ENCODE results near the gene AFAP1. TPM values are rescaled to one million over a fixed set of nuclear protein-coding genes. Genes with fewer than 3 reads are reported as not detected.
A peak's percentile ranks its signal among the peaks of the same experiment; 100 is the strongest.
"Not testable (repeated sequence)": the region's sequence is repeated elsewhere in the genome, so short reads cannot be mapped to it uniquely, and the experiment has no call there.

Gene AFAP1
- polyA plus RNA-seq, 3 donors: not detected

GRCh38 chr4:7922466-7922865, 17.2 kb downstream of the AFAP1 start:
- Histone ChIP-seq H3K27ac (ENCODE audit: low read depth in 1 of 2, low read length in 2 of 2) (no peak overlapping the region), H3K4me1 (ENCODE audit: control insufficient read depth in 1 of 2, insufficient read depth in 2 of 2, low read length in 2 of 2) (no peaks in the 10 kb centered on the region), H4K20me1 (ENCODE audit: insufficient read depth, low read length) (no peaks in the 10 kb centered on the region), H3K9ac (ENCODE audit: insufficient read depth, low read length, poor library complexity, severe bottlenecking) (no peak overlapping the region), H3K79me2 (ENCODE audit: insufficient read depth, low read length) (no peaks in the 10 kb centered on the region), H3K9me3 (replicated peaks in 1 of 2; ENCODE audit: control insufficient read depth in 1 of 2, insufficient read depth in 1 of 2, low read length in 2 of 2) (no peaks in the 10 kb centered on the region), H3K27me3 (ENCODE audit: control insufficient read depth in 2 of 2, insufficient read depth in 2 of 2, low read length in 2 of 2) (no peaks in the 10 kb centered on the region), H3K4me3 (replicated peaks in 1 of 3; ENCODE audit: low read depth in 2 of 3, low read length in 3 of 3) (no peak overlapping the region), H3K36me3 (replicated peaks in 1 of 2; ENCODE audit: control insufficient read depth in 1 of 2, insufficient read depth in 2 of 2, low read length in 2 of 2) (no peaks in the 10 kb centered on the region), H2AFZ (ENCODE audit: insufficient read depth, low read depth, low read length, poor library complexity, severe bottlenecking) (no peak overlapping the region), H3K4me2 (replicated peaks; ENCODE audit: extremely low read depth, low read length, poor library complexity, severe bottlenecking) (no peak overlapping the region)
- Mint-ChIP-seq H3K4me3 (no peak overlapping the region), H3K27ac (no peak overlapping the region), H3K27me3 (ENCODE audit: low read depth in 3 of 3) (peaks cover 5 to 12% (median 9%) of the 10 kb centered on the region in 3 donors), H3K36me3 (no peaks in the 10 kb centered on the region), H3K4me1 (no peaks in the 10 kb centered on the region), H3K9me3 (peaks cover 0 to 5% (median 0%) of the 10 kb centered on the region in 7 donors)
- intact Hi-C loops (cut with micrococcal nuclease): no loop called here
- 88% methylated on average over 2 of the region's 7 CpGs for WGBS (ENCODE audit: insufficient coverage)
- TF ChIP-seq CTCF (IDR thresholded peaks at IDR 0.05): no peak
- DNase-seq: no peak

GRCh38 chr4:7918981-7919380, 20.7 kb downstream of the AFAP1 start:
- no peak overlapping the region for H3K4me3 Mint-ChIP-seq

GRCh38 chr4:7918187-7918586, 21.5 kb downstream of the AFAP1 start:
- H3K4me3 ChIP-seq (replicated peaks in 1 of 3; ENCODE audit: low read depth in 2 of 3, low read length in 3 of 3): not testable (repeated sequence)

More at GRCh38 chr4:7918981-7919380, 20.7 kb downstream of the AFAP1 start:
- H3K9ac ChIP-seq (ENCODE audit: insufficient read depth, low read length, poor library complexity, severe bottlenecking): no peak overlapping the region
- no peaks in the 10 kb centered on the region for H3K9me3 ChIP-seq (replicated peaks in 1 of 2; ENCODE audit: control insufficient read depth in 1 of 2, insufficient read depth in 1 of 2, low read length in 2 of 2)
- Mint-ChIP-seq H3K27me3 (ENCODE audit: low read depth in 3 of 3) (peaks cover 4 to 12% (median 9%) of the 10 kb centered on the region in 3 donors), H3K4me1 (peaks cover 3% of the 10 kb centered on the region), H3K27ac (peak overlapping the region in 1 of 7 donors; percentile 31), H3K9me3 (peaks cover 0 to 4% (median 0%) of the 10 kb centered on the region in 7 donors), H3K36me3 (no peaks in the 10 kb centered on the region)
- no peaks in the 10 kb centered on the region for H3K4me1 ChIP-seq (ENCODE audit: control insufficient read depth in 1 of 2, insufficient read depth in 2 of 2, low read length in 2 of 2)
- no peak overlapping the region for H3K4me2 ChIP-seq (replicated peaks; ENCODE audit: extremely low read depth, low read length, poor library complexity, severe bottlenecking)
- no peaks in the 10 kb centered on the region for H3K36me3 ChIP-seq (replicated peaks in 1 of 2; ENCODE audit: control insufficient read depth in 1 of 2, insufficient read depth in 2 of 2, low read length in 2 of 2)
- DNase-seq: no peak
- TF ChIP-seq CTCF (IDR thresholded peaks at IDR 0.05): no peak
- intact Hi-C loops (cut with micrococcal nuclease): no loop called here
- H3K4me3 ChIP-seq (replicated peaks in 1 of 3; ENCODE audit: low read depth in 2 of 3, low read length in 3 of 3): no peak overlapping the region
- no peaks in the 10 kb centered on the region for H3K79me2 ChIP-seq (ENCODE audit: insufficient read depth, low read length)
- no peaks in the 10 kb centered on the region for H4K20me1 ChIP-seq (ENCODE audit: insufficient read depth, low read length)
- 92% methylated on average over 10 of the region's 12 CpGs for WGBS (ENCODE audit: insufficient coverage)
- no peaks in the 10 kb centered on the region for H3K27me3 ChIP-seq (ENCODE audit: control insufficient read depth in 2 of 2, insufficient read depth in 2 of 2, low read length in 2 of 2)
- H3K27ac ChIP-seq (ENCODE audit: low read depth in 1 of 2, low read length in 2 of 2): no peak overlapping the region
- H2AFZ ChIP-seq (ENCODE audit: insufficient read depth, low read depth, low read length, poor library complexity, severe bottlenecking): no peak overlapping the region

More at GRCh38 chr4:7918187-7918586, 21.5 kb downstream of the AFAP1 start:
- H3K4me2 ChIP-seq (replicated peaks; ENCODE audit: extremely low read depth, low read length, poor library complexity, severe bottlenecking); DNase-seq; H3K36me3 Mint-ChIP-seq; H3K4me1 ChIP-seq (ENCODE audit: control insufficient read depth in 1 of 2, insufficient read depth in 2 of 2, low read length in 2 of 2); H3K79me2 ChIP-seq (ENCODE audit: insufficient read depth, low read length); H4K20me1 ChIP-seq (ENCODE audit: insufficient read depth, low read length); H3K27me3 ChIP-seq (ENCODE audit: control insufficient read depth in 2 of 2, insufficient read depth in 2 of 2, low read length in 2 of 2); H3K4me1 Mint-ChIP-seq; H3K4me3 Mint-ChIP-seq; intact Hi-C loops (cut with micrococcal nuclease); H3K27ac ChIP-seq (ENCODE audit: low read depth in 1 of 2, low read length in 2 of 2); H3K36me3 ChIP-seq (replicated peaks in 1 of 2; ENCODE audit: control insufficient read depth in 1 of 2, insufficient read depth in 2 of 2, low read length in 2 of 2); H3K9ac ChIP-seq (ENCODE audit: insufficient read depth, low read length, poor library complexity, severe bottlenecking); H2AFZ ChIP-seq (ENCODE audit: insufficient read depth, low read depth, low read length, poor library complexity, severe bottlenecking); H3K9me3 ChIP-seq (replicated peaks in 1 of 2; ENCODE audit: control insufficient read depth in 1 of 2, insufficient read depth in 1 of 2, low read length in 2 of 2); H3K9me3 Mint-ChIP-seq; H3K27ac Mint-ChIP-seq: not testable (repeated sequence)
- peaks cover 4 to 10% (median 9%) of the 10 kb centered on the region in 3 donors for H3K27me3 Mint-ChIP-seq (ENCODE audit: low read depth in 3 of 3)
- 98% methylated on average over 11 of the region's 18 CpGs for WGBS (ENCODE audit: insufficient coverage)
